Epidermal melanocyte (primary cell): ENCODE measurements around the gene LARP6.
"Not testable (repeated sequence)": the region's sequence is repeated elsewhere in the genome, so short reads cannot be mapped to it uniquely, and the experiment has no call there.

Experiments
- DNase-seq: peaks from one replicate; pipeline ENCODE4 v3.0.0; 2011; ENCODE audit warnings: low spot score; ENCODE audit not compliant: insufficient read length

Gene LARP6

GRCh38 chr15:70853973-70854665 is at the start of gene LARP6:
Gene LARP6, minus strand, starts transcription at chr15:70854157. Its CDS starts 69 bp downstream, at chr15:70854088.
- DNase-seq: no peak

- no peak for DNase-seq
Observed at GRCh38 chr15:70902107-70902506, 48.1 kb upstream of the LARP6 start.

GRCh38 chr15:70892912-70893560 is 39.1 kb upstream of the LARP6 start:
- no peak for DNase-seq

GRCh38 chr15:70892002-70892911 is 38.3 kb upstream of the LARP6 start, which contains the start of the genes LRRC49 and THAP10:
Gene LRRC49, plus strand, starts transcription at chr15:70892826. Its CDS starts 69 bp downstream, at chr15:70892895.
Gene THAP10, minus strand, starts transcription at chr15:70892433. Its CDS starts 161 bp downstream, at chr15:70892272.
- peak; percentile 54 for DNase-seq

GRCh38 chr15:70882361-70882760 is 28.4 kb upstream of the LARP6 start:
- no peak for DNase-seq

GRCh38 chr15:70880781-70881180 is 26.8 kb upstream of the LARP6 start:
- no peak for DNase-seq

GRCh38 chr15:70879401-70879800 is 25.4 kb upstream of the LARP6 start:
- DNase-seq: no peak

- DNase-seq: no peak
Observed at GRCh38 chr15:70876683-70877082, 22.7 kb upstream of the LARP6 start.

GRCh38 chr15:70876011-70876410 is 22.1 kb upstream of the LARP6 start:
- DNase-seq: no peak

GRCh38 chr15:70875001-70875782 is 21.2 kb upstream of the LARP6 start:
- DNase-seq: peak; percentile 65

- DNase-seq: no peak
Observed at GRCh38 chr15:70873232-70874054, 19.5 kb upstream of the LARP6 start.

- not testable (repeated sequence) for DNase-seq
Observed at GRCh38 chr15:70871490-70871889, 17.5 kb upstream of the LARP6 start.

GRCh38 chr15:70870051-70870450 is 16.1 kb upstream of the LARP6 start:
- no peak for DNase-seq

GRCh38 chr15:70869346-70869745 is 15.4 kb upstream of the LARP6 start:
- DNase-seq: no peak

GRCh38 chr15:70867911-70868467 is 14.0 kb upstream of the LARP6 start:
- no peak for DNase-seq

GRCh38 chr15:70866982-70867641 is 13.2 kb upstream of the LARP6 start:
- no peak for DNase-seq

GRCh38 chr15:70863450-70864218 is 9.7 kb upstream of the LARP6 start:
- peak; percentile 84 for DNase-seq

GRCh38 chr15:70859998-70860397 is 6.0 kb upstream of the LARP6 start:
- no peak for DNase-seq
